T-cell (primary cell): ENCODE results near the gene CABS1. TPM values are rescaled to one million over a fixed set of nuclear protein-coding genes. Genes with fewer than 3 reads are reported as not detected.

ENCODE experiments used
- ATAC-seq, 4 experiments: fragments of 200-7000 bp in 3 of 4; fragments of 150-1000 bp in 1 of 4; cut with Tn5 transposase; replicated peaks in 1 of 4; 1 replicate in 3 of 4; 2 replicates in 1 of 4; pipeline ENCODE4 v1.10.0; 2021; ENCODE audit warnings: moderate library complexity in 3 of 4, mild to moderate bottlenecking in 2 of 4, moderate number of reproducible peaks in 1 of 4
- CTCF ChIA-PET, 2 donors: fragments of 300-600 bp; sonication (Branson Sonifier 250); formaldehyde crosslinking; loops; one replicate each; lab custom pipeline; 2022; ENCODE audit warnings: antibody characterized with exemption in 2 of 2; lab: Charles Lee
- POLR2A ChIA-PET, 2 donors: fragments of 300-600 bp; sonication (Branson Sonifier 250); formaldehyde crosslinking; loops; one replicate each; lab custom pipeline; 2022; ENCODE audit warnings: antibody characterized with exemption in 2 of 2; lab: Charles Lee
- DNase-seq, 35 experiments: peaks; one replicate each; pipeline versions ENCODE4 v3.0.0 to v3.0.0-alpha.2; 2013 to 2023
- H3K27ac ChIP-seq: one replicate; pipeline ENCODE4 v1.5.1; 2013; ENCODE audit warnings: low read length
- H3K27me3 ChIP-seq, 2 experiments: replicated peaks in 1 of 2; 1 replicate in 1 of 2; 2 replicates in 1 of 2; pipeline versions ENCODE4 v1.6.1 to v1.7.0; 2013; ENCODE audit warnings: low read length in 1 of 2, mixed read lengths in 1 of 2; ENCODE audit not compliant: control insufficient read depth in 2 of 2, insufficient read depth in 2 of 2; ENCODE audit errors: extremely low read depth in 1 of 2
- H3K36me3 ChIP-seq, 2 donors: 1 replicate in 1 of 2; 2 replicates in 1 of 2; pipeline versions ENCODE4 v1.6.1 to v1.7.0; 2013; ENCODE audit warnings: low read length in 1 of 2; ENCODE audit not compliant: control insufficient read depth in 2 of 2, insufficient read depth in 1 of 2; ENCODE audit errors: extremely low read depth in 1 of 2
- H3K4me1 ChIP-seq, 2 experiments: 1 replicate in 1 of 2; 2 replicates in 1 of 2; pipeline versions ENCODE4 v1.6.1 to v1.7.0; 2013; ENCODE audit warnings: low read length in 2 of 2, mixed read lengths in 1 of 2; ENCODE audit not compliant: insufficient read depth in 2 of 2, control insufficient read depth in 1 of 2; ENCODE audit errors: extremely low read depth in 1 of 2
- H3K4me3 ChIP-seq, 2 donors: 1 replicate in 1 of 2; 2 replicates in 1 of 2; pipeline versions ENCODE4 v1.5.1 to v1.7.0; 2013; ENCODE audit warnings: mild to moderate bottlenecking in 2 of 2, low read length in 1 of 2, moderate library complexity in 1 of 2; ENCODE audit not compliant: control insufficient read depth in 1 of 2; ENCODE audit errors: extremely low read depth in 1 of 2
- H3K9me3 ChIP-seq: 2 replicates; pipeline ENCODE4 v1.7.0; 2013
- H3K27ac Mint-ChIP-seq, 2 donors: one replicate each; pipeline ENCODE4 v1.8.0; 2020 to 2021; ENCODE audit warnings: mild to moderate bottlenecking in 2 of 2, mixed read lengths in 2 of 2
- H3K27me3 Mint-ChIP-seq, 2 donors: one replicate each; pipeline ENCODE4 v1.8.0; 2021 to 2022; ENCODE audit warnings: mixed read lengths in 2 of 2
- H3K36me3 Mint-ChIP-seq: one replicate; pipeline ENCODE4 v1.8.0; 2021; ENCODE audit warnings: mixed read lengths
- H3K4me1 Mint-ChIP-seq, 3 donors: one replicate each; pipeline ENCODE4 v1.8.0; 2020 to 2022; ENCODE audit warnings: mixed read lengths in 3 of 3, mild to moderate bottlenecking in 1 of 3
- H3K4me3 Mint-ChIP-seq, 3 donors: one replicate each; pipeline ENCODE4 v1.8.0; 2020 to 2022; ENCODE audit warnings: mild to moderate bottlenecking in 3 of 3, mixed read lengths in 3 of 3, moderate library complexity in 3 of 3
- H3K9me3 Mint-ChIP-seq, 3 donors: one replicate each; pipeline ENCODE4 v1.8.0; 2020 to 2022; ENCODE audit warnings: mixed read lengths in 3 of 3
- WGBS: methylation state at CpG from one replicate; pipeline ENCODE4 v1.1.5; 2013; ENCODE audit warnings: missing lambda C conversion rate; ENCODE audit not compliant: insufficient coverage; 5-methylcytosine and 5-hydroxymethylcytosine counted together
- total RNA-seq, 35 experiments: library from RNA in 6 of 35; stranded (reverse) in 6 of 35; fragments of 120-200 nt in 1 of 35; gene quantifications; one replicate each; pipeline versions ENCODE4 v1.2.1 to v1.2.4 and lab custom pipeline; 2013 to 2026

Gene CABS1
- total RNA-seq, 5 donors from 2014 or later (not counting 1 experiment from before 2014, with no cell fraction given): not detected

DNA sequence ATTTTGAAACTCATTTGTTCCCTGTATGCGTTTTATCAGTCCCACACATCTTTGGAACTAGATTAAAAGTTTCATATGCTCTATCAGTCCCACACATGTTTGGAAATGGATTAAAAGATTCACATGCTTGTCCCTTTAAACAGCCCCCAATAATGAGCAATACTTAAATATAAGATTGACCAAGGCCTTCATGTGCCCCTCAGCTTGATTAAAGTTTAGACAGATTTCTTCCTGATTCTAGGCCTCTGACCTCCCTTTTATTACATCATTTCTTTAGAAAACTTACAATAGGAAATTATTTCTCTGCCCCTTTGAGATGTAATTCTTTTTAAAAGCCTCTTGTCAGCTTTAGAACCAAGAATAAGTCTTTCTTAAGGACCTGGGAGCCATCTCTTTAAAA, 31.7 kb upstream of the CABS1 start:
- H3K27ac Mint-ChIP-seq: no peak overlapping the region
- H3K4me3 Mint-ChIP-seq: no peak overlapping the region
- peaks cover 0 to 10% (median 3%) of the 10 kb centered on the region in 3 donors for H3K9me3 Mint-ChIP-seq
- H3K9me3 ChIP-seq: no peaks in the 10 kb centered on the region
- no CpG with 5 or more reads among the region's 1 CpG for WGBS
- CTCF ChIA-PET: no interaction called here
- POLR2A ChIA-PET: no interaction called here
- H3K36me3 Mint-ChIP-seq: no peaks in the 10 kb centered on the region
- no peak overlapping the region for H3K27ac ChIP-seq
- H3K4me1 ChIP-seq: no peaks in the 10 kb centered on the region
- no peaks in the 10 kb centered on the region for H3K27me3 Mint-ChIP-seq
- no peak for DNase-seq
- ATAC-seq: no peak
- no peaks in the 10 kb centered on the region for H3K4me1 Mint-ChIP-seq
- no peak overlapping the region for H3K4me3 ChIP-seq
- no peaks in the 10 kb centered on the region for H3K27me3 ChIP-seq
- H3K36me3 ChIP-seq: no peaks in the 10 kb centered on the region

DNA sequence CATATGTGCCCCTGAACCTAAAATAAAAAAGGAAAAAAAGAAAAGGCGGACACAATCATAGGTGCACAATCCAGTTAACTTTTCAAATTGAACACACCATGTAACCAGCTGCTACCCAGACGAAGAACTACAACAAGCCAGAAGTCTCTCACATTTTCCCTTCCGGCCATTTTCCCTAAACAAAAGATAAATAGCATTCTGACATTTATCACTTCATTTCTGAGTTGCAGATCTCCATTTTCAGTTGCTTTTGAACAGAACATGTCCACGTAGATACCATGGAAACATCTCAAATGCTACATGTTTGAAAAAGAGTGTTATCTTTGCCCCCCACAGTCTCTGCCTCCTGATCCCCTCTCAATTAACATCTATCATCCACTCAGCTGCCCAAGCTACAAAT, 29.2 kb upstream of the CABS1 start:
- Mint-ChIP-seq H3K9me3 (peaks cover 0 to 10% (median 3%) of the 10 kb centered on the region in 3 donors), H3K27ac (no peak overlapping the region), H3K4me3 (no peak overlapping the region), H3K27me3 (no peaks in the 10 kb centered on the region), H3K36me3 (no peaks in the 10 kb centered on the region), H3K4me1 (no peaks in the 10 kb centered on the region)
- no peaks in the 10 kb centered on the region for H3K9me3 ChIP-seq
- no peaks in the 10 kb centered on the region for H3K27me3 ChIP-seq
- WGBS: 52% methylated on average over 3 of the region's 4 CpGs
- H3K4me3 ChIP-seq: no peak overlapping the region
- CTCF ChIA-PET: no interaction called here
- H3K27ac ChIP-seq: no peak overlapping the region
- H3K4me1 ChIP-seq: no peaks in the 10 kb centered on the region
- POLR2A ChIA-PET: no interaction called here
- H3K36me3 ChIP-seq: no peaks in the 10 kb centered on the region
- ATAC-seq (no peak), DNase-seq (no peak)

DNA sequence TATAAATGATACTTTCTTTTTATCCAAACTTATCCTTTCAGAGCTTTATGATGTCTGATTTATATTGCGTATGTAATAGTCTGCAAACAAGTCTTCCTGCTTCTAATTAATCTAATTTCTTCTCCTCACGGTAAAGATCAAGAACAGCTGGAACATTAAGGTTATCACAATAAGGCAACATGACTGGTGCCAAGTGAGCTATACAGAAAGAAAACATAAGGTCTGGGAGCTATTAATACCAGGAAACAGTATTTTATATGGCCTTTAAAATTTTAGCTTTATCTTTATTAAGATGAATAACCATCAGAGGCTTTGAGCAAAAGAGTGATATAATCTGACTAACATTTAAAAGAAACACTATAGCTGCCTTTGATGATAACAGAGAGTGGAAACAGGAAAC, 28.7 kb upstream of the CABS1 start:
- Histone ChIP-seq H3K27ac (no peak overlapping the region), H3K27me3 (no peaks in the 10 kb centered on the region), H3K9me3 (no peaks in the 10 kb centered on the region), H3K4me3 (no peak overlapping the region), H3K4me1 (no peaks in the 10 kb centered on the region), H3K36me3 (no peaks in the 10 kb centered on the region)
- no peak overlapping the region for H3K4me3 Mint-ChIP-seq
- H3K9me3 Mint-ChIP-seq: peaks cover 0 to 10% (median 3%) of the 10 kb centered on the region in 3 donors
- ChIA-PET POLR2A (interaction anchor here in 1 of 2 donors (0.6 kb wide), 1 partner anchor 229 kb away, joined by 3 read pairs; no protein-coding TSS in a partner anchor), CTCF (interaction anchor here in 1 of 2 donors (1.2 kb wide), 1 partner anchor 9 kb away, joined by 3 read pairs; no protein-coding TSS in a partner anchor)
- H3K36me3 Mint-ChIP-seq: no peaks in the 10 kb centered on the region
- H3K27ac Mint-ChIP-seq: no peak overlapping the region
- no CpG with 5 or more reads among the region's 2 CpGs for WGBS
- DNase-seq (no peak), ATAC-seq (no peak)
- H3K4me1 Mint-ChIP-seq: no peaks in the 10 kb centered on the region
- H3K27me3 Mint-ChIP-seq: no peaks in the 10 kb centered on the region

DNA sequence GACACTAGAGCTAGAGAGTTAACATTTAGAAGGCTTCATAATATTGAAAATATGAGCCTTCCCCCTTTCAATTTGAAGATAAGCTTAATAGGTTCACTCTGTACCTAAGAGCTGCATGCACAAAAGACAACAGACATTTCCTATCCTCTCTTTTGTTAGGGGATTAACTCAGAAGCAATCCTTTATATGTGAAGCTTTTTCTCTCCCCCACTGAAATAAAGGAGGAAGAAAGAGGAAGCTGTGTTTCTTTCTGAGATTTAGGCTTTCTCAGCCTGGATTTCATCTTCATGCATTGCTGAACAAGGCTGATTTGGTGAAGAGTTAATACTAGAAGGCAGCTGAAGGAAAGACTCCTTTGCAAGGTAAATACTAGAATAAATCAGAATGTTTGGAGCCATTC, 21.0 kb upstream of the CABS1 start:
- no peaks in the 10 kb centered on the region for H3K4me1 Mint-ChIP-seq
- H3K36me3 Mint-ChIP-seq: no peaks in the 10 kb centered on the region
- H3K27ac ChIP-seq: no peak overlapping the region
- H3K4me3 Mint-ChIP-seq: no peak overlapping the region
- ChIA-PET CTCF (no interaction called here), POLR2A (no interaction called here)
- DNase-seq (no peak), ATAC-seq (no peak)
- H3K27ac Mint-ChIP-seq: no peak overlapping the region
- no peak overlapping the region for H3K4me3 ChIP-seq
- H3K9me3 Mint-ChIP-seq: peaks cover 0 to 6% (median 0%) of the 10 kb centered on the region in 3 donors
- no peaks in the 10 kb centered on the region for H3K36me3 ChIP-seq
- no peaks in the 10 kb centered on the region for H3K9me3 ChIP-seq
- no peaks in the 10 kb centered on the region for H3K27me3 Mint-ChIP-seq
- H3K4me1 ChIP-seq: no peaks in the 10 kb centered on the region
- no peaks in the 10 kb centered on the region for H3K27me3 ChIP-seq

DNA sequence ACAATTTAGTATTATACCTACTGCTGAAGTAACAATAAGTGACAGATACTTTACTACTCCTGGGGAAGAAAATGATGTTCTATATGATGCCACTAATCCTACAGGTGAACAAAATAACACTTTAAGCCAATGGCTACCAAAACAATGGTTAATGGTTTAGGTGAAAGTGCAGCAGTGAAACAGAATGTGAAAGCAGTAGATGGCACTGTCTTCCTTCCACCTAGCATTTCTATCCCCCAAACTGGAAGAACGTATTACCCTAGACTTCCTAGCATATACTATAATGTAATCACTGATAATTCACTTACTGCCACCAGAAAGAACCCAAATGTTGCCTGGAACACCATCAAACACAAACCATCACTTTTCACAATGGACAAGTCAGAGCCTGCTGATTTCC, 18.9 kb upstream of the CABS1 start:
- H3K27ac ChIP-seq: no peak overlapping the region
- H3K4me3 Mint-ChIP-seq: no peak overlapping the region
- H3K36me3 ChIP-seq: no peaks in the 10 kb centered on the region
- H3K27me3 ChIP-seq: no peaks in the 10 kb centered on the region
- WGBS: 38% methylated on average over 1 of the region's 1 CpG
- no peak overlapping the region for H3K4me3 ChIP-seq
- POLR2A ChIA-PET: no interaction called here
- H3K4me1 Mint-ChIP-seq: no peaks in the 10 kb centered on the region
- no peak overlapping the region for H3K27ac Mint-ChIP-seq
- ATAC-seq (no peak), DNase-seq (no peak)
- H3K4me1 ChIP-seq: no peaks in the 10 kb centered on the region
- H3K27me3 Mint-ChIP-seq: no peaks in the 10 kb centered on the region
- CTCF ChIA-PET: interaction anchor here in 1 of 2 donors (0.5 kb wide), 1 partner anchor 29 kb away, joined by 6 read pairs; no protein-coding TSS in a partner anchor
- peaks cover 0 to 5% (median 3%) of the 10 kb centered on the region in 3 donors for H3K9me3 Mint-ChIP-seq
- H3K36me3 Mint-ChIP-seq: no peaks in the 10 kb centered on the region
- no peaks in the 10 kb centered on the region for H3K9me3 ChIP-seq

DNA sequence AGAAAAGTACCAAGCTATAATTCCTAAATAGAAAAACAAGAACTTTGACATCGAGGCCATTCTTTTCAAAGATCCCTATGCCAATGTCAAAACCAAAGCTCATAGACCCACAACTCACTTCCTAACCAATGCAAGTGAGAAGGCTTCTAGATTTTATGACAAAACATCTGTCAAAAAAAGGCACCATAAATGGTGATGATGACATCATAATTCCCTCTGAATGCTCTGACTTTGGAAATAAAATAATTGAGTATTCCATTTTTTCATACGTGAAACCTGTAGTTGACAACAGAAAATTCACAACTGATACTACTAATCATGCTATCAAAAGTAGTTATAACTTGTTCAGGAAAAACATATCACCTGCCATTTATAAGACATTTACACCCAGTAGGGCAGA, 8.7 kb upstream of the CABS1 start:
- H3K9me3 Mint-ChIP-seq: peaks cover 4 to 6% (median 5%) of the 10 kb centered on the region in 3 donors
- H3K27me3 Mint-ChIP-seq: no peaks in the 10 kb centered on the region
- ATAC-seq (no peak), DNase-seq (no peak)
- Histone ChIP-seq H3K27me3 (no peaks in the 10 kb centered on the region), H3K9me3 (no peaks in the 10 kb centered on the region), H3K27ac (no peak overlapping the region), H3K4me1 (no peaks in the 10 kb centered on the region), H3K4me3 (no peak overlapping the region), H3K36me3 (no peaks in the 10 kb centered on the region)
- no peak overlapping the region for H3K27ac Mint-ChIP-seq
- no peaks in the 10 kb centered on the region for H3K4me1 Mint-ChIP-seq
- POLR2A ChIA-PET: no interaction called here
- CTCF ChIA-PET: no interaction called here
- WGBS: no CpG with 5 or more reads among the region's 2 CpGs
- H3K4me3 Mint-ChIP-seq: no peak overlapping the region
- H3K36me3 Mint-ChIP-seq: no peaks in the 10 kb centered on the region

DNA sequence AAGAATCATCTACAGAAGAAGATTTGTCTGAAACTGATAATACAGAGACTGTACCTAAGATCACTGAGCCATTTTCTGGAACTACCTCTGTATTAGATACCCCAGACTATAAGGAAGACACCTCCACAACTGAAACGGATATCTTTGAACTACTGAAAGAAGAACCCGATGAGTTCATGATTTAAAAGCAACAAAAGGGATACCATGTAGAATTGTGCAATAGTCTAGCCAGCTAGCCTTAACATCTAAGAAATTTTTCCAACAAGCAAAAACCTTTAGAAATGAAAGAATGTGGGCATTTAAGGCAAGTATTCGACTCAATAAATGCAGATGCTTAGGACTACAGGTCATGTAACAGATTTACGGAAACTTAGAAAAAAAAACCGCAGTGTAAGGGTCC, 1.3 kb downstream of the CABS1 start:
- DNase-seq: no peak
- no peaks in the 10 kb centered on the region for H3K9me3 Mint-ChIP-seq
- WGBS: no CpG with 5 or more reads among the region's 5 CpGs

More for the DNA sequence above, 1.3 kb downstream of the CABS1 start:
- H3K36me3 Mint-ChIP-seq: no peaks in the 10 kb centered on the region
- POLR2A ChIA-PET: no interaction called here
- no peak overlapping the region for H3K4me3 Mint-ChIP-seq
- H3K4me1 Mint-ChIP-seq: no peaks in the 10 kb centered on the region
- Histone ChIP-seq H3K27me3 (no peaks in the 10 kb centered on the region), H3K4me3 (no peak overlapping the region), H3K27ac (no peak overlapping the region), H3K4me1 (no peaks in the 10 kb centered on the region), H3K36me3 (no peaks in the 10 kb centered on the region), H3K9me3 (no peaks in the 10 kb centered on the region)
- ATAC-seq: no peak
- no peaks in the 10 kb centered on the region for H3K27me3 Mint-ChIP-seq
- CTCF ChIA-PET: no interaction called here
- no peak overlapping the region for H3K27ac Mint-ChIP-seq
